GM12878 (cell line): ENCODE measurements around the gene CRTC1. TPM values are rescaled to one million over a fixed set of nuclear protein-coding genes. Genes with fewer than 3 reads are reported as not detected.

Experiments used
- BHLHE40 ChIP-seq, 2 experiments: fragments of 450-650 bp in 1 of 2; IDR thresholded peaks; 2 replicates each; pipeline ENCODE4 v1.6.1; 2011 to 2017; ENCODE audit warnings: low read depth in 2 of 2, borderline replicate concordance in 1 of 2, improper control_type of control experiment in 1 of 2, low read length in 1 of 2, mild to moderate bottlenecking in 1 of 2
- CBX5 ChIP-seq: sonication (generic); IDR thresholded peaks from 2 replicates; pipeline ENCODE4 v1.6.1; 2016; ENCODE audit warnings: low read depth, moderate library complexity, mild to moderate bottlenecking, inconsistent platforms
- E2F8 ChIP-seq: fragments of 450-650 bp; IDR thresholded peaks from 2 replicates; pipeline ENCODE4 v1.6.1; 2018; ENCODE audit warnings: mild to moderate bottlenecking, low read depth, moderate library complexity; ENCODE audit not compliant: partially characterized antibody
- ELK1 ChIP-seq: IDR thresholded peaks from 2 replicates; pipeline ENCODE4 v1.6.1; 2012; ENCODE audit warnings: low read depth, low read length, improper control_type of control experiment
- ESRRA ChIP-seq: IDR thresholded peaks from 2 replicates; pipeline ENCODE4 v1.6.1; 2012; ENCODE audit warnings: mild to moderate bottlenecking, low read length, improper control_type of control experiment
- ETV6 ChIP-seq, 2 experiments: fragments of 450-650 bp in 1 of 2; IDR thresholded peaks in 1 of 2; conservative IDR thresholded peaks in 1 of 2; 2 replicates each; pipeline ENCODE4 v1.6.1; 2014; ENCODE audit warnings: antibody characterized with exemption in 1 of 2, borderline replicate concordance in 1 of 2, low read depth in 1 of 2, mild to moderate bottlenecking in 1 of 2, moderate library complexity in 1 of 2
- FOXM1 ChIP-seq: IDR thresholded peaks from 2 replicates; pipeline ENCODE4 v1.6.1; 2012; ENCODE audit warnings: low read depth, mild to moderate bottlenecking, inconsistent platforms, low read length, moderate library complexity
- HDGF ChIP-seq: fragments of 450-650 bp; IDR thresholded peaks from 2 replicates; pipeline ENCODE4 v1.6.1; 2016; ENCODE audit warnings: antibody characterized with exemption
- IRF5 ChIP-seq: fragments of 450-650 bp; IDR thresholded peaks from 2 replicates; pipeline ENCODE4 v1.6.1; 2017; ENCODE audit warnings: borderline replicate concordance
- MYB ChIP-seq: fragments of 150-350 bp; IDR thresholded peaks from 2 replicates; pipeline ENCODE4 v1.6.1; 2014; ENCODE audit warnings: mild to moderate bottlenecking, low read depth, low read length, borderline replicate concordance
- NFYA ChIP-seq: IDR thresholded peaks from 2 replicates; pipeline ENCODE4 v1.6.1; 2011; ENCODE audit warnings: low read depth, mild to moderate bottlenecking, low read length, improper control_type of control experiment, borderline replicate concordance
- RCOR1 ChIP-seq: conservative IDR thresholded peaks from 2 replicates; pipeline ENCODE4 v1.6.1; 2012; ENCODE audit warnings: low read depth, low read length, improper control_type of control experiment
- SP1 ChIP-seq: IDR thresholded peaks from one replicate; pipeline ENCODE4 v1.6.1; 2011; ENCODE audit warnings: low read depth, low read length
- SREBF2 ChIP-seq: IDR thresholded peaks from 2 replicates; pipeline ENCODE4 v1.6.1; 2012; ENCODE audit warnings: mild to moderate bottlenecking, low read length
- TCF3 ChIP-seq: IDR thresholded peaks from 2 replicates; pipeline ENCODE4 v1.6.1; 2012; ENCODE audit warnings: low read depth, mild to moderate bottlenecking, low read length, borderline replicate concordance; ENCODE audit not compliant: insufficient read depth
- ZNF687 ChIP-seq: fragments of 450-650 bp; IDR thresholded peaks from 2 replicates; pipeline ENCODE4 v1.6.1; 2017; ENCODE audit warnings: mild to moderate bottlenecking, moderate library complexity
- polyA plus RNA-seq, 11 experiments: library from polyadenylated mRNA; depleted of rRNA in 4 of 11; unstranded in 6 of 11; stranded (reverse) in 5 of 11; fragments of >200 nt; fragmentation: Nextera tagmentation in 4 of 11; fragmentation: Illumina TruSeq in 1 of 11; extraction: Ambion mirVana in 4 of 11; extraction: Trizol in 1 of 11; gene quantifications; 1 replicate in 1 of 11; 2 replicates in 10 of 11; pipeline versions ENCODE4 v1.2.1 to v1.2.3, GENCODE V29; 2011 to 2016; ENCODE audit warnings: inconsistent platforms in 2 of 11, missing spikeins in 2 of 11, low read depth in 1 of 11
- total RNA-seq, 4 experiments: library from RNA; depleted of rRNA in 3 of 4; stranded (reverse); fragments of >200 nt in 3 of 4; fragmentation: Illumina TruSeq in 1 of 4; extraction: Trizol in 1 of 4; gene quantifications; 2 replicates each; pipeline versions ENCODE4 v1.2.1 to v1.2.3, GENCODE V29; 2013 to 2021

CRTC1 gene
- total and polyA plus RNA-seq, 10 of the 15 experiments (the other 5 are each of a cell fraction or from before 2014, with no cell fraction given) = 0.02 to 4.6 (median 1.1) TPM; not detected in 1

- TF ChIP-seq FOXM1 (no peak), ESRRA (no peak), ELK1 (no peak), ZNF687 (no peak), ETV6 (conservative IDR thresholded peaks at IDR 0.05 in 1 of 2, IDR thresholded peaks at IDR 0.05 in 1 of 2; ENCODE audit: borderline replicate concordance in 1 of 2, low read depth in 1 of 2) (no peak), NFYA (no peak), BHLHE40 (IDR thresholded peaks at IDR 0.05; ENCODE audit: borderline replicate concordance in 1 of 2, low read depth in 2 of 2, low read length in 1 of 2) (no peak), TCF3 (peak; percentile 85; the same call in 1 of the 2 replicates), MYB (no peak), CBX5 (no peak), IRF5 (no peak), E2F8 (no peak), SREBF2 (no peak), SP1 (no peak), HDGF (no peak), RCOR1 (no peak)
- TF ChIP-seq, all 136 proteins: peak for 4
Observed at GRCh38 chr19:18671303-18672043, 12.0 kb upstream of the CRTC1 start (continued).
